GM23248 (cell line): ENCODE measurements around the gene BTBD2. TPM values are rescaled to one million over a fixed set of nuclear protein-coding genes. Genes with fewer than 3 reads are reported as not detected.

Experiments used
- DNase-seq: peaks from one replicate; pipeline ENCODE4 v3.0.0-alpha.2; 2015
- H2AFZ ChIP-seq: fragments of 200-600 bp; sonication (generic); 2 replicates; pipeline ENCODE4 v1.6.1; 2016; ENCODE audit warnings: antibody characterized with exemption
- H3F3A ChIP-seq: fragments of 200-600 bp; sonication (generic); 2 replicates; pipeline ENCODE4 v1.6.1; 2016; ENCODE audit warnings: mild to moderate bottlenecking, antibody characterized with exemption, mixed run types; ENCODE audit not compliant: insufficient read depth
- H3K27ac ChIP-seq: fragments of 200-600 bp; sonication (generic); 2 replicates; pipeline ENCODE4 v1.5.1; 2016; ENCODE audit warnings: mild to moderate bottlenecking
- H3K27me3 ChIP-seq: fragments of 200-600 bp; sonication (generic); replicated peaks from 2 replicates; pipeline ENCODE4 v1.6.1; 2016; ENCODE audit warnings: mild to moderate bottlenecking; ENCODE audit not compliant: insufficient read depth
- H3K36me3 ChIP-seq: fragments of 200-600 bp; sonication (generic); 2 replicates; pipeline ENCODE4 v1.6.1; 2016; ENCODE audit warnings: low read depth, mild to moderate bottlenecking
- H3K4me1 ChIP-seq: fragments of 200-600 bp; sonication (generic); 2 replicates; pipeline ENCODE4 v1.6.1; 2016; ENCODE audit warnings: mild to moderate bottlenecking; ENCODE audit not compliant: insufficient read depth
- H3K4me2 ChIP-seq: fragments of 200-600 bp; sonication (generic); one replicate; pipeline ENCODE4 v1.6.1; 2016; ENCODE audit warnings: mild to moderate bottlenecking; ENCODE audit not compliant: unreplicated experiment
- H3K4me3 ChIP-seq: fragments of 200-600 bp; sonication (generic); 2 replicates; pipeline ENCODE4 v1.5.1; 2016; ENCODE audit warnings: mild to moderate bottlenecking
- H3K79me2 ChIP-seq: fragments of 200-600 bp; sonication (generic); 2 replicates; pipeline ENCODE4 v1.6.1; 2016; ENCODE audit warnings: mild to moderate bottlenecking; ENCODE audit not compliant: insufficient read depth
- H3K9ac ChIP-seq: fragments of 200-600 bp; sonication (generic); 2 replicates; pipeline ENCODE4 v1.6.1; 2016; ENCODE audit warnings: mild to moderate bottlenecking
- H3K9me2 ChIP-seq: fragments of 200-600 bp; sonication (generic); 2 replicates; pipeline ENCODE4 v1.6.1; 2016; ENCODE audit warnings: mixed run types, mild to moderate bottlenecking, moderate library complexity; ENCODE audit not compliant: insufficient read depth
- H3K9me3 ChIP-seq: fragments of 200-600 bp; sonication (generic); one replicate; pipeline ENCODE4 v1.6.1; 2017; ENCODE audit warnings: low read depth
- H4K20me1 ChIP-seq: fragments of 200-600 bp; sonication (generic); 2 replicates; pipeline ENCODE4 v1.6.0; 2016; ENCODE audit not compliant: insufficient read depth
- EZH2 ChIP-seq: fragments of 200-600 bp; sonication (generic); IDR thresholded peaks from 2 replicates; pipeline ENCODE4 v1.6.1; 2018; ENCODE audit warnings: antibody characterized with exemption, mild to moderate bottlenecking; ENCODE audit not compliant: insufficient read depth, poor library complexity, severe bottlenecking
- EZH2phosphoT487 ChIP-seq: fragments of 200-600 bp; sonication (generic); IDR thresholded peaks from 2 replicates; pipeline ENCODE4 v1.6.1; 2018; ENCODE audit warnings: antibody characterized with exemption, moderate library complexity, mild to moderate bottlenecking, low read depth; ENCODE audit not compliant: insufficient read depth
- WGBS, 2 experiments: methylation state at CpG; one replicate each; pipeline ENCODE4 v1.1.6; 2015 to 2017; ENCODE audit warnings: low lambda C conversion rate in 2 of 2, low coverage in 1 of 2; ENCODE audit errors: missing lambda C conversion rate in 2 of 2; 5-methylcytosine and 5-hydroxymethylcytosine counted together
- in situ Hi-C: fragments of 300-500 bp; cut with MboI; formaldehyde crosslinking; loops from 2 replicates; pipeline ENCODE4 v1.15.0; 2020
- polyA plus RNA-seq: library from polyadenylated mRNA; unstranded; fragments of >200 nt; fragmentation: Nextera tagmentation; extraction: Ambion mirVana; gene quantifications from 2 replicates; pipeline ENCODE4 v1.2.1, GENCODE V29; 2016
- total RNA-seq: library from RNA; depleted of rRNA; stranded (reverse); fragments of >200 nt; shearing (Covaris generic); gene quantifications from 2 replicates; pipeline ENCODE4 v1.2.3, GENCODE V29; 2014

BTBD2 gene
- total and polyA plus RNA-seq, 2 experiments from 2014 or later, result 6.8 to 69.5 TPM

DNA sequence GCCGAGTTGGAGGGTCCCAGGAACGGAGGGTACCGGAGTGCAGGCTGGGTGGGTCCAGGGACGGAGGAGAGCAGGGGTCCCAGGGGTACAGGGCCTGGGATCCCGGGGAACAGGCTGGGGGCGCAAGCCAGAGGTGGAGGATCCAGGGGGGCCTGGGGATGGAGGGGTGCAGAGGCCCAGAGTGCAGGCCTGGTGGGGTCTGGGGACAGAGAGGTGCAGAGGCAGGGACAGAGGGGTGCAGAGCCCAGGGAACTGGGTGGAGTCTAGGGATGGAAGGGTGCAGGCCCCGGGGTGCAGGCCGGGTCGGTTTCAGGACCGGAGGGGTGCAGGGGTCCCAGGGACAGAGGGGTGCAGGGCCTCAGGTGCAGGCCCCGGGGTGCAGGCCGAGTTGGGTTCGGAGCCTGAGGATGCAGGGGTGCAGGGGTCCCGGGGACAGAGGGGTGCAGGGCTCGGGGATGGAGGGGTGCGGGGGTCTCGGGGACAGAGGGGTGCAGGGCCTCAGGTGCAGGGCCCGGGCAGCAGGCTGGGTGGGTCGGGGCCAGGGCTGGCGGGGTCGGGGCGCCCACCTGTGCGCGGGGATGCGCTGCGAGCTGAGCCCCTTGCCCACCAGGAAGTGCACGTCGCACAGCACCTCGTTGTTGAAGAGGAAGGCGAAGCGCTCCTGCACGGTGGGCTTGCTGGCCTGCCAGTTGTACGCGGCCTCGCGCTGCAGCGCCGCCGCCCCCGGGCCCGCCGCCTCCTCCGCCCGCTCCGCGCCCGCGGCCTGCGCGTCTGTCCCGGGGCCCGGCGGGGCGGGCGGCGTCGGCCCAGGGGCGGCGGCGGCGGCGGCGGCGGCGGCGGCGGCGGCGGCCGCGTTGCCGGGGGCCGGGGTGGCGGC lies 545 bp downstream of the BTBD2 start:
- peaks cover 44% of the 10 kb centered on the region for H3K79me2 ChIP-seq
- WGBS, 2 experiments, result 4 to 25% methylated on average over 6 to 65 of the region's 74 CpGs
- TF ChIP-seq EZH2 (no peak), EZH2phosphoT487 (no peak)
- DNase-seq, result peak; percentile 67
- in situ Hi-C loops, result no loop called here
- H3K4me3 ChIP-seq, result peak overlapping the region; percentile 74
- no peaks in the 10 kb centered on the region for H3K9me3 ChIP-seq
- no peaks in the 10 kb centered on the region for H4K20me1 ChIP-seq
- H3K4me2 ChIP-seq, result peak overlapping the region; percentile 92
- no peaks in the 10 kb centered on the region for H3K4me1 ChIP-seq
- no peaks in the 10 kb centered on the region for H3K27me3 ChIP-seq
- H3F3A ChIP-seq, result no peaks in the 10 kb centered on the region; the same call in 1 of the 2 replicates
- no peaks in the 10 kb centered on the region for H3K36me3 ChIP-seq
- H3K9me2 ChIP-seq, result no peaks in the 10 kb centered on the region
- no peak overlapping the region for H3K27ac ChIP-seq
- H3K9ac ChIP-seq, result peak overlapping the region; percentile 78
- H2AFZ ChIP-seq, result no peak overlapping the region

- Histone ChIP-seq H3K27me3 (no peaks in the 10 kb centered on the region), H3K9me2 (no peaks in the 10 kb centered on the region), H4K20me1 (no peaks in the 10 kb centered on the region), H2AFZ (no peak overlapping the region), H3K9ac (peak overlapping the region; percentile 78), H3K27ac (no peak overlapping the region), H3K9me3 (no peaks in the 10 kb centered on the region), H3K4me1 (no peaks in the 10 kb centered on the region), H3F3A (no peaks in the 10 kb centered on the region; the same call in 1 of the 2 replicates), H3K36me3 (no peaks in the 10 kb centered on the region), H3K79me2 (peaks cover 50% of the 10 kb centered on the region), H3K4me2 (peak overlapping the region; percentile 92), H3K4me3 (peak overlapping the region; percentile 74)
- WGBS, 2 experiments, result 84 to 100% methylated on average over 2 to 5 of the region's 5 CpGs
- TF ChIP-seq EZH2 (no peak), EZH2phosphoT487 (no peak)
- in situ Hi-C loops, result no loop called here
- no peak for DNase-seq
These were observed 1.4 kb downstream of the BTBD2 start for GRCh38 chr19:2014131-2014571.

GRCh38 chr19:2013683-2013961 lies 1.9 kb downstream of the BTBD2 start:
- Histone ChIP-seq H3K4me1 (no peaks in the 10 kb centered on the region), H3F3A (no peaks in the 10 kb centered on the region; the same call in 1 of the 2 replicates), H3K9me2 (no peaks in the 10 kb centered on the region), H3K9me3 (no peaks in the 10 kb centered on the region), H3K79me2 (peaks cover 50% of the 10 kb centered on the region), H4K20me1 (no peaks in the 10 kb centered on the region; the same call in 1 of the 2 replicates), H3K4me3 (no peak overlapping the region), H3K27me3 (no peaks in the 10 kb centered on the region), H3K4me2 (no peak overlapping the region), H3K27ac (no peak overlapping the region), H3K36me3 (no peaks in the 10 kb centered on the region), H3K9ac (no peak overlapping the region), H2AFZ (no peak overlapping the region)
- whole genome bisulfite sequencing, 2 experiments, result 94 to 97% methylated on average over 4 to 6 of the region's 6 CpGs
- no peak for DNase-seq
- TF ChIP-seq EZH2phosphoT487, result no peak
- no peak for TF ChIP-seq EZH2
- in situ Hi-C loops, result no loop called here

- H3K27me3 ChIP-seq, result no peaks in the 10 kb centered on the region
- H3K27ac ChIP-seq, result no peak overlapping the region
- H3K36me3 ChIP-seq, result no peaks in the 10 kb centered on the region
- in situ Hi-C loops, result no loop called here
- DNase-seq, result no peak
- no peak overlapping the region for H3K4me3 ChIP-seq
- no peaks in the 10 kb centered on the region for H3K4me1 ChIP-seq
- WGBS, 2 experiments, result 86 to 94% methylated on average over 15 to 21 of the region's 21 CpGs
- TF ChIP-seq EZH2phosphoT487, result no peak
- no peak for TF ChIP-seq EZH2
- H3F3A ChIP-seq, result no peaks in the 10 kb centered on the region; the same call in 1 of the 2 replicates
- H3K9me3 ChIP-seq, result no peaks in the 10 kb centered on the region
- H2AFZ ChIP-seq, result no peak overlapping the region
- no peak overlapping the region for H3K9ac ChIP-seq
- no peaks in the 10 kb centered on the region; the same call in 1 of the 2 replicates for H4K20me1 ChIP-seq
- no peaks in the 10 kb centered on the region for H3K9me2 ChIP-seq
- H3K4me2 ChIP-seq, result no peak overlapping the region
- H3K79me2 ChIP-seq, result peaks cover 52% of the 10 kb centered on the region
These were observed 2.4 kb downstream of the BTBD2 start for GRCh38 chr19:2012941-2013682.
